BLaER1 treated with 17β-estradiol and CSF1 and Interleukin-3, amounts not matched to agents 10 nM and 100 nM (cell line): ENCODE results near the gene PLCB1.

Experiments
- H3K27ac ChIP-seq, 11 experiments: shearing (Covaris generic); formaldehyde crosslinking; 2 replicates each; pipeline ENCODE4 v1.8.1; 2022
- H3K27me3 ChIP-seq, 11 experiments: shearing (Covaris generic); formaldehyde crosslinking; 2 replicates each; pipeline ENCODE4 v1.8.1; 2022
- H3K36me3 ChIP-seq, 11 experiments: shearing (Covaris generic); formaldehyde crosslinking; 2 replicates each; pipeline ENCODE4 v1.8.1; 2022
- H3K4me1 ChIP-seq, 10 experiments: shearing (Covaris generic); formaldehyde crosslinking; 2 replicates each; pipeline ENCODE4 v1.8.1; 2022
- H3K4me2 ChIP-seq, 11 experiments: shearing (Covaris generic); formaldehyde crosslinking; 2 replicates each; pipeline ENCODE4 v1.8.1; 2022
- H3K4me3 ChIP-seq, 10 experiments: shearing (Covaris generic); formaldehyde crosslinking; 2 replicates each; pipeline ENCODE4 v1.8.1; 2022
- H3K9ac ChIP-seq, 11 experiments: shearing (Covaris generic); formaldehyde crosslinking; 2 replicates each; pipeline ENCODE4 v1.8.1; 2022
- H3K9me3 ChIP-seq, 11 experiments: shearing (Covaris generic); formaldehyde crosslinking; replicated peaks in 1 of 11; 2 replicates each; pipeline ENCODE4 v1.8.1; 2022
- H4K20me1 ChIP-seq, 11 experiments: shearing (Covaris generic); formaldehyde crosslinking; 2 replicates each; pipeline ENCODE4 v1.8.1; 2022
- Cebpa-rat ChIP-seq, 11 experiments: shearing (Covaris generic); IDR thresholded peaks; 2 replicates each; pipeline ENCODE4 v1.8.1; 2022

The PLCB1 gene

GRCh38 chr20:8568075-8568474, 436.0 kb downstream of the PLCB1 start:
- Histone ChIP-seq H3K4me2 (no peak overlapping the region), H3K36me3 (no peaks in the 10 kb centered on the region), H3K4me3 (no peak overlapping the region), H3K27me3 (no peaks in the 10 kb centered on the region), H3K4me1 (peaks cover 0 to 5% (median 0%) of the 10 kb centered on the region in 10 experiments; a peak in 1 of 20 replicates), H4K20me1 (no peaks in the 10 kb centered on the region), H3K9ac (no peak overlapping the region), H3K9me3 (peaks cover 0 to 16% (median 9%) of the 10 kb centered on the region in 11 experiments; a peak in 13 of 22 replicates), H3K27ac (no peak overlapping the region)
- TF ChIP-seq Cebpa-rat (IDR thresholded peaks at IDR 0.05), result no peak

- no peak for TF ChIP-seq Cebpa-rat (IDR thresholded peaks at IDR 0.05)
- Histone ChIP-seq H3K36me3 (no peaks in the 10 kb centered on the region), H3K9me3 (peaks cover 0 to under 1% (median 0%) of the 10 kb centered on the region in 11 experiments; a peak in 3 of 22 replicates), H3K4me3 (no peak overlapping the region), H3K4me2 (no peak overlapping the region), H4K20me1 (no peaks in the 10 kb centered on the region), H3K27ac (no peak overlapping the region), H3K9ac (no peak overlapping the region), H3K27me3 (no peaks in the 10 kb centered on the region), H3K4me1 (peaks cover 0 to 5% (median 0%) of the 10 kb centered on the region in 10 experiments; a peak in 1 of 20 replicates)
Observed at GRCh38 chr20:8569766-8570165, 437.7 kb downstream of the PLCB1 start.

GRCh38 chr20:8571611-8572010, 439.5 kb downstream of the PLCB1 start:
- H3K27me3 ChIP-seq, result no peaks in the 10 kb centered on the region
- peaks cover 0 to 5% (median 0%) of the 10 kb centered on the region in 10 experiments; a peak in 1 of 20 replicates for H3K4me1 ChIP-seq
- H3K9me3 ChIP-seq, result no peaks in the 10 kb centered on the region; a peak in 1 of 22 replicates
- no peak overlapping the region for H3K27ac ChIP-seq
- no peak overlapping the region for H3K4me3 ChIP-seq
- no peak overlapping the region for H3K9ac ChIP-seq
- no peaks in the 10 kb centered on the region for H3K36me3 ChIP-seq
- no peaks in the 10 kb centered on the region for H4K20me1 ChIP-seq
- no peak overlapping the region for H3K4me2 ChIP-seq
- no peak for TF ChIP-seq Cebpa-rat (IDR thresholded peaks at IDR 0.05)

GRCh38 chr20:8573686-8574085, 441.6 kb downstream of the PLCB1 start:
- Histone ChIP-seq H3K36me3 (no peaks in the 10 kb centered on the region), H3K27me3 (no peaks in the 10 kb centered on the region), H4K20me1 (no peaks in the 10 kb centered on the region), H3K9me3 (no peaks in the 10 kb centered on the region; a peak in 1 of 22 replicates), H3K27ac (no peak overlapping the region), H3K4me2 (no peak overlapping the region), H3K4me1 (peaks cover 0 to 5% (median 0%) of the 10 kb centered on the region in 10 experiments; a peak in 1 of 20 replicates), H3K4me3 (no peak overlapping the region), H3K9ac (no peak overlapping the region)
- no peak for TF ChIP-seq Cebpa-rat (IDR thresholded peaks at IDR 0.05)

- TF ChIP-seq Cebpa-rat (IDR thresholded peaks at IDR 0.05), result no peak
- no peak overlapping the region for H3K27ac ChIP-seq
- H3K4me1 ChIP-seq, result peaks cover 0 to 5% (median 0%) of the 10 kb centered on the region in 10 experiments; a peak in 1 of 20 replicates
- H3K36me3 ChIP-seq, result no peaks in the 10 kb centered on the region
- no peaks in the 10 kb centered on the region for H3K27me3 ChIP-seq
- no peaks in the 10 kb centered on the region for H4K20me1 ChIP-seq
- H3K9ac ChIP-seq, result no peak overlapping the region
- H3K4me3 ChIP-seq, result no peak overlapping the region
- no peak overlapping the region for H3K4me2 ChIP-seq
- H3K9me3 ChIP-seq, result no peaks in the 10 kb centered on the region; a peak in 1 of 22 replicates
Observed at GRCh38 chr20:8575114-8575513, 443.0 kb downstream of the PLCB1 start.

GRCh38 chr20:8578161-8578865, 446.2 kb downstream of the PLCB1 start:
- no peak overlapping the region for H3K4me2 ChIP-seq
- no peaks in the 10 kb centered on the region for H3K4me1 ChIP-seq
- no peaks in the 10 kb centered on the region for H3K27me3 ChIP-seq
- H3K36me3 ChIP-seq, result no peaks in the 10 kb centered on the region
- H3K9ac ChIP-seq, result no peak overlapping the region
- no peaks in the 10 kb centered on the region; a peak in 1 of 22 replicates for H3K9me3 ChIP-seq
- no peak overlapping the region for H3K4me3 ChIP-seq
- H4K20me1 ChIP-seq, result no peaks in the 10 kb centered on the region
- H3K27ac ChIP-seq, result no peak overlapping the region
- TF ChIP-seq Cebpa-rat (IDR thresholded peaks at IDR 0.05), result no peak

GRCh38 chr20:8579035-8579434, 447.0 kb downstream of the PLCB1 start:
- Histone ChIP-seq H3K27ac (no peak overlapping the region), H3K4me2 (no peak overlapping the region), H3K27me3 (no peaks in the 10 kb centered on the region), H3K9ac (no peak overlapping the region), H3K4me1 (no peaks in the 10 kb centered on the region), H3K36me3 (no peaks in the 10 kb centered on the region), H3K9me3 (no peaks in the 10 kb centered on the region; a peak in 1 of 22 replicates), H3K4me3 (no peak overlapping the region), H4K20me1 (no peaks in the 10 kb centered on the region)
- no peak for TF ChIP-seq Cebpa-rat (IDR thresholded peaks at IDR 0.05)

GRCh38 chr20:8581446-8582183, 449.5 kb downstream of the PLCB1 start:
- H3K4me3 ChIP-seq, result no peak overlapping the region
- no peak overlapping the region for H3K9ac ChIP-seq
- no peak overlapping the region for H3K4me2 ChIP-seq

GRCh38 chr20:8583012-8583565, 451.0 kb downstream of the PLCB1 start:
- Histone ChIP-seq H3K4me1 (no peaks in the 10 kb centered on the region), H3K9me3 (no peaks in the 10 kb centered on the region), H3K27ac (no peak overlapping the region), H3K4me3 (no peak overlapping the region), H4K20me1 (no peaks in the 10 kb centered on the region), H3K4me2 (no peak overlapping the region), H3K36me3 (no peaks in the 10 kb centered on the region), H3K9ac (no peak overlapping the region), H3K27me3 (no peaks in the 10 kb centered on the region)
- TF ChIP-seq Cebpa-rat (IDR thresholded peaks at IDR 0.05), result no peak

More at GRCh38 chr20:8581446-8582183, 449.5 kb downstream of the PLCB1 start:
- H4K20me1 ChIP-seq, result no peaks in the 10 kb centered on the region
- H3K9me3 ChIP-seq, result no peaks in the 10 kb centered on the region
- no peak overlapping the region for H3K27ac ChIP-seq
- no peaks in the 10 kb centered on the region for H3K27me3 ChIP-seq
- TF ChIP-seq Cebpa-rat (IDR thresholded peaks at IDR 0.05), result no peak
- no peaks in the 10 kb centered on the region for H3K4me1 ChIP-seq
- no peaks in the 10 kb centered on the region for H3K36me3 ChIP-seq
